CD4-positive, alpha-beta T cell treated with Interleukin-2 at 100 ng/mL for 4 hours (primary cell): ENCODE data around the gene ZBTB7C.

Experiments used
- DNase-seq: peaks from one replicate; pipeline ENCODE4 v3.0.0-alpha.2; 2020; ENCODE audit warnings: low spot score

The ZBTB7C gene

DNA sequence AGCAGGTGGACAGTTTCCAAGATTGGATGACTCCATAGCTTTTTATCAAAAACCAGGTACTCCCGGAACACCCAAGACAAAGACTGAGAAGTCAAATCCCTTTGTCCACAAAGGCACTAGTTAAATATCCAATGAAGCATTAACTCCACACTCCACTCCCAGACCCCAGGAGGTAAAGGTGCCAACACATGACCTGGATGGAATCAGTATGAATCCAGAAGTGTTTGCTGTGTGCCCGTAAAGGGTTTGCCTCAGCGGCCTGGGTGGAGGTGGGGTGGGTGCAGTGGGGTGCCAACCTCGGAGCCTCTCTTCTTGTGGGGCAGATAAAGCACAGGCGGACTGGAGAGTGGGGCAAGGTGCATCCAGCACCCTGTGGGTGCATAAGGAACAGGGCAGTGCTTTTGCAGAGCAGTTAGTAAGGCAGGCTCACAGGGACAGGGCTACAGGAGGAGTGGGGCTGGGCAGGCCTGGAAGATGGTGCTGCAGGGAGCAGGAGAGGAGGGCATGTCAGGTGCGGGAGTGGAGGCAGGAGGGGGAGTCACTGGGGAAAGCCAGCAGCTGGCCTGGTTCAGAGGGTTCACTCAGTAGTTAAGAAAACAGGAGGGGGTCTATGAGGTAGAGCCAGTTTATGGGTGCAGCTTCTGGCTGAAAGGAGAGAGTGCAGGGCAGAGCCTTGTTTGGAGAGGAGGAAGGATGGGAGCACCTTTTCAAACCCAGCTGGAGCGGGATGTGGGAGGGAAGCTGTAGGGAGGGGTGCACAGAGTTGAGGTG is 270.3 kb downstream of the ZBTB7C start:
- DNase-seq = no peak

DNA sequence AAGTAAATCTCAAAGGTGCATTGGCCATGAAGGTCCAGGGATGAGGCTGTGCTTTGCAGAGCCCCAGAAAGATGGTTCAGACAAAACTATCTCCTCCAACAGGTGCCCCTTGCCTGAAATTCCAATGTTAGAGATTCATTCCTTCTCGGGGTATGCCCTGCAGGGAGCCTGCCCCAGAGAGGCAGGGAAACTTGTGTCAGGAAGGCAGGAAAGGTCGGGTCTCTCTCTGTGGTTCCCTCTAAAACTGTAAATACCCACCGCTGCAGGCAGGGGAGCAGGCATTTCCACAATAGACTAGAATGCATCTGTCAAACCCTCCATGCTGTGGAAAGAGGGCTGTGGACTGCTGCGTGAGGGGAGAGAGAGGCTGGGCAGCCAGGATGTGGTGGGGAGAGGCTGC is 271.0 kb downstream of the ZBTB7C start:
- no peak for DNase-seq

DNA sequence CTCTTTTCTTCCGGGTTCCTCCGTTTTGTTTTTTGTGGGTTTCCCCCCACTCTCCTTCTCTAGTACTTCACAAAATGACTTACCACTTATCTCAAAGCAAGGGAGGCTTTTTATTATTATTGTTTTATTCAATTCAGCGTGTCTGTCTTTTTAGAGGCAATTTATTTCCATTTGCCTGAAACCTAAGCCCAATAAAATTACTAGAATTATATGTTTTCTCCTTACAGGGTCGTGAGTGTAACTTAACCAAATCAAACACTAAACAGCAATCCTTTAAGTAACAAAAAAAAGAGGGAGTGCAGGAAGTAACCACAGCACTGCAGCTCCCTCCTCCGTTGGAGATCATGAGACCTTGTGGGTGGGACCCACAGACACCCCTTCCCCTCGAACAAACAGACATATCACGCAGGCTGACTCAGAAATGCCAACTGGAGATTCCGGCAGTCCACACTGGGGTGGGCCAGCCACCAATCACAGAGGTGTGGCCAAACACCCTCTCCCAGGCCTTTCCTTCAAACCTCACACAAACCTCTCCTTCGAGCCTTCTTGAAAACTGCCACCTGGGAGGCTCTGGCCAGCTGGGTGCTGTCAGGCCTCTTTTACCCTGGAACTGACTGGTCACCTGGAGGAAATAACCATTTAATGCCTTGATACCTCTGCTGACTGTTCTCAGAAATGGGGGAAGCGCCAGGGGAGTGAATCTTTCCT is 271.7 kb downstream of the ZBTB7C start:
- DNase-seq = no peak

DNA sequence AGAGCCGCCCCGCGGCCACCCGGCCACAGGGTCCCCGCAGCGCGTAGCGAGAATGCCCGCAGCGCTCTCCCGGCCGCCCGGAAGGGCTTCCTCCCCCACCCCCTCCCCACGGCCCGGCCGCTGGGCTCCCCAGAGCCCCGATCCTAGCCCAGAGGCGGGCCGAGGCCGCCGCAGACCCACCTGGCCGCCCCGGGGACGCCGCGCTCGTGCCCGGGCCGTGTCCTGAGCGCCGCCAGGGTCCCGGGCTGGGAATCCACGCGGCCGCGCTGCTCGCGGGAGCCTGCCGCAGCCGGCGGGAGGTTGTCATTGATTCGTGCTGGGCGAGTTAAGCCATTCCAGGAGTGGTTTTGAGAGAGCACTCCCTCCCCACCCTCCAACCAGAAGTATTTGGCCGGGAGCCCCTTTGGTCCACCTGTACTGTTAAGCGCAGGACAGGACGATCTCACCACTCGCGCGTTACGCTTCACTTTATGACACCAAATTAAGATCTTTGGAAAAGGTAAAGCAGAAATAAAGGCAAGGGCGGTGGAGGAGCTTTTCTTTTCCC is 272.3 kb downstream of the ZBTB7C start:
- no peak for DNase-seq

GRCh38 chr18:48136051-48136826 is 272.9 kb downstream of the ZBTB7C start:
- no peak for DNase-seq

DNA sequence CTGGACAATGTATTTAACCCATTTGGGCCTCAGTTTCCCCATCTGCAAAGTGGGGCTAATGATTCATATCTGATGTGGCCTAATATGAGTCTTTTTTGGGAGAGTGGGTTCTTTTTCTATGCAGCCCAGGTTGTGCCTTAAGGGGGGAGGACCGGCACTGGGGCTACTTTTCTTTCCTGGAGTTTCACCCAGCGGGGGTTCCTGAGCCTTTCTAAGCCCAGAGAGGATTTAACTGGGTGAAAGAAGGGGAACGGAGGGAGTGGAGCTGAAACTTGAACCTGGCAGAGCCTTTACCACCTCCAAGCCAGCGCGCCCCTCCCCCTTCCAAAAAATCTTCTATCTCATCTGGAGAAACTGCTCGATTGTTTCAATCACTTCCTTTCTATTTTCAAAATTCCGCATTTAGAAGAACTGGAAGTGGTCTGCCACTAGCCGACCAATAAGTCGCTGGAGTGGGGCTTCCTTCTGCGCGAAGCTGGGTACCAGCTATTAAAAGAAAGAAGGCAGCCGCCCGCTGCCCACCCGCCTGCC is 273.7 kb downstream of the ZBTB7C start:
- DNase-seq = no peak

DNA sequence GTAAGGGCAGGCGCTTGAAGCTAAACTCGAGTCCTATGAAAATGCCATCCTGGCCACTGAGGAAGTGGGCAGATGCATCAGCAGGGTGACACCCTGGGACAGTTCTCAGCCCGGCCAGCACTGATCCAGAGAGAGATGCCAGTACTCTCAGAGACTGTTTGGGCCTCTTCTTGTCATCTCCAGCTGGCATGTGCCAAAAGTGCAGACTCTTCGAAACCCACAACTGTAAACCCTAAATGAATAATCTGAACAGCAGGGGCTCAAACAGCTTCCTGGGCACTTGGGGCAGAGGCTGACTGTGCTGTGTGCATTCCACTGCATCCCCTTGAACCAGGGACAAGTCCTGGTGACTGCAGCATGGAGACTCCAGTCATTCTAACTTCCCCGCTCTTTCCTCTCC is 274.6 kb downstream of the ZBTB7C start:
- no peak for DNase-seq

- no peak for DNase-seq
Observed at GRCh38 chr18:48133671-48134251, 275.4 kb downstream of the ZBTB7C start.

DNA sequence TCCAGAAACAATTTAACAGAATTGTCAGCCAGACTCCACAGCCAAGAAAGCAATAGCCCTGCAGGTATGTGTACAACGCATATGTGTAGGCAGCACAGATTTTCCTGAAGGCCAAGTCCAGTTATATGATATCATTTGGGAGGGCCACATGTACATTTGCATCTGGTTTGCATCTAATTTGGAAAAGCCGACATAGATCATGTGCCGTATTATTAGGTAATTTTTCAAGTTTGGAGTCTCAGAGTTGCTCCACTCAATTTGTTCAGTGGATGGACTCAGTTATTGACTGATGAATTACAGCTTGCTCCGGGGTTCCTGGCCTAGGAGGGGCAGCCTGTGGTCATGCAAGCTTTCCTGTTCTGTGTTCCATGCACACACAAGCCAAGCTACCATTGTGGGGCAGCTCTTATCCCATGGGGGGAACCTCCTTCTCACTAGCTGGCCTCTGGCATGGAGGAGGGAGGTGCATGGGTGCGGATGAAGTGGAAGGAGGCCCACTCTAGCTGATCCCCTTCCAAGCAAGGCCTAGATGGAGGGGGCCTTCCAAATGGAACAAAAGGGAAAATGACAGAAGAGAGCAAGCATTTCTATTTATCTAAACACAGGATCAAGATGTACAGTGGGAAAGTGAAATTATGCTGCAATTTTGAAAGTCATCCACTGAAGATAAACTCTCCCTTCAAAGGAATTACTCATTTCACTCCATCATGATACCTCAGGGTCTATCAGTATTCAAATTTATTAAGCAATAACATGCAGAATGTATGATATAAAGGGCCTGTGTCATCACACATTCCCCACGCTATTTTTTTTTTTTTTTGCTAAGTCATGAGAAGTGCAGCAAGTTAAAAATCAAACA is 276.2 kb downstream of the ZBTB7C start:
- no peak for DNase-seq

- DNase-seq = no peak
Observed at GRCh38 chr18:48131042-48131441, 278.1 kb downstream of the ZBTB7C start.

DNA sequence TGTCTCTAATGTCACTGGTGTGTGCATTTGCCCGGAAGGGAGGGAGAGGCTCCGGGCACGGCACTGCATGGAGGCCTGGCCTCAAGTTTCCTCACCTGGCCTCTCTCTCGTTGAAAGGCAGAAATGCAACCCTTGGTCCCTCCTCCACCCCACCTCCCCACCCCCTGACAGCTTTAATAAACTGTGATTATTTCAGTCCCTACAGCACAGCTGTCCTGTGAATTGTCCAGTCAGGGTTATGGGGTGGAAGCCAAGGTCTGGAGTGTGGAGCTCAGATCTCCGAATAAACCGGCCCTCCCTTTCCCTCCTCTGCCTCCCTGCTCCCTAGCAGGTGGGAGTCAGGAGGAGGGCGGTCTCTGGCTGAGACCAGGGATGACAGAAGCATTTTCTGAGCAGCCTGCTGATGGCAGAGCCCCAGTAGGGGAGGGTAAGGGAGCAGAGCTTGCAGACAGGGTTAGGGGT is 279.5 kb downstream of the ZBTB7C start:
- DNase-seq = no peak

GRCh38 chr18:48127606-48128005 is 281.6 kb downstream of the ZBTB7C start:
- DNase-seq = no peak

DNA sequence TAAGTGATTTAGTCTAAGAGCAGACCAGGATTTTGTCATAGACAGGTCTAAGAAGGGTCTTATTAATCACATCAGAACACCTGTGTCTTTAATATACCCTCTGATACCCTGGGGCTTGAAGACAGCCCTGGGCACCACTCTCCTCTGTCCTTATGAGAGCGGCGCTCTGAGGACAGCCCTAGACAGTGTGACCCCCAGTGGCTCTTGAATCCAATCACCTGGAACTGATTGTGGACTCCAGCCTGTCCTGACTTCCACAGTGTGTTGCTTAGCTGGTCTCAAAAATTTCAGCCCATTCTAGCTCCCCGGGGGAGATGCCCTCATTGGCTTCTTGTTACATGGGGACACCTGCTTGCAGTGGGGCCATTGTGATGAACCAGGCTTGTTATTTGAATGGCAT is 282.9 kb downstream of the ZBTB7C start:
- no peak for DNase-seq

DNA sequence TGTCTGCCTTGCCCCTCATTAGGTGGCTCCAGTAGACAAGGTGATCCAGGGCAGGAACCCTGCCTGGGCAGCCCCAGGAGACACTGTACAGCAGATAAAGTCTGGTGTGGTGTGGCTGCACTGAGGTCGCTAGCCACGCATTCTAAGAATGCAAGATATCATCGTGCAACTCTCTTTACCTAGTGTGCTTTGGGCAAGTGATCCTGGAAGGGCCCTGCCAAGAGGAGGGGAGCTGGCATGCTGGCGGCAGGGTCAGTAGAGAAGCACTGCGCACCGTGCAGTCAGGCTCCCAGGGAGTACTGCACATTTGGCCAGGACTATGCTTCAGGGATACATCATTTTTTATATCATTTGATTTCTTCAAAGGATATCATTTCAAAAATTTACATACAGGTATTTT is 283.5 kb downstream of the ZBTB7C start:
- no peak for DNase-seq

- no peak for DNase-seq
Observed at GRCh38 chr18:48124857-48125626, 284.1 kb downstream of the ZBTB7C start.

DNA sequence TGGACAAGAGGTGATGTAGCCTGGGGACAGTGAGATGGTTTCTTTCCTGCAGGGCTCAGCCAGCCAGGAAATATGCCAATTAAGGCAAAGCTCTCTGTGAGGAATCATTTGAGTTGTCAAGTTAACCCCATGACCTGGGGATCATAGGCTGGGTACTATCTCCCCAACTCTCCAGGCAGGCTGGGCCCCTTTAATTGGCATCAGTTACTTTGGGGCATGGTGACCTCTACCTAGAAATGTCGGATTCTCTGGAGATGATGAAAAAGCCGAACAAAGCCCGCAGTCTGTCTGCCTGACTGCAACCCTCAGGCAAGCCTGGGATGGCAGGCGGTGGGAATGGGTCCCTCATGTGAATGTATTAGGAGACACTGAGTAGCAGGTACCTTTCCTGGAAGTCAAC is 285.2 kb downstream of the ZBTB7C start:
- DNase-seq = no peak

DNA sequence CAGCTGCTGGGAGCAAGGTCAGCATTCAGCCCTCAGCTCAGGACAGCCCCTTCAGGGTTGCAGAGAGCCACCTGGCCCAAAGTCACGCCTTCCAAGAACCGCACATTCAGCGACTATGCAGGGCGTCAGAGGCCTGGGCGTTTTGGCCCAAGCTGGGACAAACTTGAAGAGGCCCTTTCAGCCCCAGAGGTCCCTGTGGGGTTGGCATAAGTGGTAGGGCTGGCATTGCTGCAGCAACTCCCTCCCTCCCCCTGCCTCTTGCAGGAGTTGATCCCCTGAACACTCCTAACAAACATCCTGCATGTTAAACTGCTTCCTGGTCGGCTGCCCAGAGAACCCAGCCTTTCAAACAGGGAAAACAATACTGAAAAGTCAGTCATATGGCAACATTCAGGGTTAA is 285.9 kb downstream of the ZBTB7C start:
- no peak for DNase-seq

- DNase-seq = no peak
Observed at GRCh38 chr18:48122816-48123215, 286.4 kb downstream of the ZBTB7C start.

DNA sequence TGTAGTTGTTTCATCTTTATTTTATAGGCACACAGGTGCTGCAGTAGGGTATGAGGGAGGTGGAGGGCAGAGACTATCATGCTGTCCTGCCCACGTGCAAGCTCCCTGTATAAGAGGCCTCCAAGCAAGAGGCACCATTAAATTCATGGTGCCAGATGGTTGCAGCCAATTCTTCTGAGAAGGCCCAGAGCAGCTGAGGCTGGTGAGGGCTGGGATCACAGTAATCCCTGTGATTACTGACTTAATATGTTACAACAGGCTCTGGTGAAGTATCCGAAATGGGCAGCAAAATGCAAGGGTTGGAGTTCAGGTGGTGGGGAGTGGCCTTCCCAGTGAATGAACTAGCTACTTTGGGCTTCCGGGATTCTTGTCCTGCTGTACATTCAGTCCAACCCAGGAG is 286.8 kb downstream of the ZBTB7C start:
- no peak for DNase-seq

GRCh38 chr18:48121752-48122151 is 287.4 kb downstream of the ZBTB7C start:
- DNase-seq = no peak
